ENCODE results near the gene MCRIP2. TPM values are rescaled to one million over a fixed set of nuclear protein-coding genes. Genes with fewer than 3 reads are reported as not detected.
"Not testable (repeated sequence)": the region's sequence is repeated elsewhere in the genome, so short reads cannot be mapped to it uniquely, and the experiment has no call there.

Gene MCRIP2
- total and polyA plus RNA-seq, 9 donors = 7.7 to 18.6 (median 12.5) TPM

GRCh38 chr16:691242-691641 lies 49.6 kb downstream of the MCRIP2 start:
- DNase-seq; H3K27ac ChIP-seq (ENCODE audit: low read length); H3K9me3 ChIP-seq (replicated peaks; ENCODE audit: control insufficient read depth, low read depth, low read length); H3K4me3 ChIP-seq (ENCODE audit: low read length): not testable (repeated sequence)
- peaks cover 14% of the 10 kb centered on the region for H3K36me3 ChIP-seq (ENCODE audit: control insufficient read depth, insufficient read depth, low read length)
- WGBS (ENCODE audit: insufficient coverage) = 82% methylated on average over 10 of the region's 16 CpGs
- H3K27me3 ChIP-seq (ENCODE audit: control insufficient read depth, insufficient read depth, low read length) = peaks cover 53% of the 10 kb centered on the region
- peaks cover 30% of the 10 kb centered on the region for H3K4me1 ChIP-seq (ENCODE audit: control insufficient read depth, insufficient read depth, low read length)

- peaks cover 30% of the 10 kb centered on the region for H3K4me1 ChIP-seq (ENCODE audit: control insufficient read depth, insufficient read depth, low read length)
- H3K27me3 ChIP-seq (ENCODE audit: control insufficient read depth, insufficient read depth, low read length) = peaks cover 62% of the 10 kb centered on the region
- no peaks in the 10 kb centered on the region for H3K9me3 ChIP-seq (replicated peaks; ENCODE audit: control insufficient read depth, low read depth, low read length)
- H3K36me3 ChIP-seq (ENCODE audit: control insufficient read depth, insufficient read depth, low read length) = peaks cover under 1% of the 10 kb centered on the region
- no peak for DNase-seq
- WGBS (ENCODE audit: insufficient coverage) = 90% methylated on average over 2 of the region's 10 CpGs
- H3K27ac ChIP-seq (ENCODE audit: low read length) = no peak overlapping the region
- H3K4me3 ChIP-seq (ENCODE audit: low read length) = no peak overlapping the region
These were observed 50.9 kb downstream of the MCRIP2 start for GRCh38 chr16:692356-693108.

- no peak overlapping the region for H3K4me3 ChIP-seq (ENCODE audit: low read length)
- no peaks in the 10 kb centered on the region for H3K9me3 ChIP-seq (replicated peaks; ENCODE audit: control insufficient read depth, low read depth, low read length)
- no peak overlapping the region for H3K27ac ChIP-seq (ENCODE audit: low read length)
- peaks cover 30% of the 10 kb centered on the region for H3K4me1 ChIP-seq (ENCODE audit: control insufficient read depth, insufficient read depth, low read length)
- no peak for DNase-seq
- peaks cover 67% of the 10 kb centered on the region for H3K27me3 ChIP-seq (ENCODE audit: control insufficient read depth, insufficient read depth, low read length)
- WGBS (ENCODE audit: insufficient coverage) = 21% methylated on average over 17 of the region's 22 CpGs
- no peaks in the 10 kb centered on the region for H3K36me3 ChIP-seq (ENCODE audit: control insufficient read depth, insufficient read depth, low read length)
These were observed 51.7 kb downstream of the MCRIP2 start for GRCh38 chr16:693364-693763.

- under 1% methylated on average over 36 of the region's 37 CpGs for WGBS (ENCODE audit: insufficient coverage)
- H3K27me3 ChIP-seq (ENCODE audit: control insufficient read depth, insufficient read depth, low read length) = peaks cover 68% of the 10 kb centered on the region
- no peak overlapping the region for H3K4me3 ChIP-seq (ENCODE audit: low read length)
- DNase-seq = no peak
- H3K27ac ChIP-seq (ENCODE audit: low read length) = no peak overlapping the region
- peaks cover 30% of the 10 kb centered on the region for H3K4me1 ChIP-seq (ENCODE audit: control insufficient read depth, insufficient read depth, low read length)
- no peaks in the 10 kb centered on the region for H3K36me3 ChIP-seq (ENCODE audit: control insufficient read depth, insufficient read depth, low read length)
- no peaks in the 10 kb centered on the region for H3K9me3 ChIP-seq (replicated peaks; ENCODE audit: control insufficient read depth, low read depth, low read length)
These were observed 52.1 kb downstream of the MCRIP2 start for GRCh38 chr16:693766-694165.

- Histone ChIP-seq H3K4me1 (ENCODE audit: control insufficient read depth, insufficient read depth, low read length) (peaks cover 25% of the 10 kb centered on the region), H3K36me3 (ENCODE audit: control insufficient read depth, insufficient read depth, low read length) (no peaks in the 10 kb centered on the region), H3K27ac (ENCODE audit: low read length) (no peak overlapping the region), H3K9me3 (replicated peaks; ENCODE audit: control insufficient read depth, low read depth, low read length) (no peaks in the 10 kb centered on the region), H3K4me3 (ENCODE audit: low read length) (no peak overlapping the region), H3K27me3 (ENCODE audit: control insufficient read depth, insufficient read depth, low read length) (peaks cover 72% of the 10 kb centered on the region)
- 2% methylated on average over 50 of the region's 64 CpGs for WGBS (ENCODE audit: insufficient coverage)
- DNase-seq = no peak
These were observed 52.7 kb downstream of the MCRIP2 start for GRCh38 chr16:694187-694862.

GRCh38 chr16:694863-695354 lies 53.3 kb downstream of the MCRIP2 start:
- WGBS (ENCODE audit: insufficient coverage) = 1% methylated on average over 25 of the region's 37 CpGs
- Histone ChIP-seq H3K36me3 (ENCODE audit: control insufficient read depth, insufficient read depth, low read length) (no peaks in the 10 kb centered on the region), H3K27ac (ENCODE audit: low read length) (no peak overlapping the region), H3K4me1 (ENCODE audit: control insufficient read depth, insufficient read depth, low read length) (peaks cover 19% of the 10 kb centered on the region), H3K27me3 (ENCODE audit: control insufficient read depth, insufficient read depth, low read length) (peaks cover 78% of the 10 kb centered on the region), H3K4me3 (ENCODE audit: low read length) (no peak overlapping the region), H3K9me3 (replicated peaks; ENCODE audit: control insufficient read depth, low read depth, low read length) (no peaks in the 10 kb centered on the region)
- DNase-seq = no peak

- Histone ChIP-seq H3K27me3 (ENCODE audit: control insufficient read depth, insufficient read depth, low read length) (peaks cover 84% of the 10 kb centered on the region), H3K9me3 (replicated peaks; ENCODE audit: control insufficient read depth, low read depth, low read length) (no peaks in the 10 kb centered on the region), H3K36me3 (ENCODE audit: control insufficient read depth, insufficient read depth, low read length) (no peaks in the 10 kb centered on the region), H3K4me3 (ENCODE audit: low read length) (no peak overlapping the region), H3K27ac (ENCODE audit: low read length) (no peak overlapping the region), H3K4me1 (ENCODE audit: control insufficient read depth, insufficient read depth, low read length) (peaks cover 16% of the 10 kb centered on the region)
- WGBS (ENCODE audit: insufficient coverage) = under 1% methylated on average over 71 of the region's 71 CpGs
- no peak for DNase-seq
These were observed 53.9 kb downstream of the MCRIP2 start for GRCh38 chr16:695355-696089.

Other genes starting within 250 kb of the MCRIP2 start
- gene NME4, start 244.6 kb upstream of the MCRIP2 start, total RNA-seq = 53.5 TPM
- gene NME4, start 244.6 kb upstream of the MCRIP2 start, polyA plus RNA-seq (ENCODE audit: insufficient read depth in 1 of 8, insufficient read length in 8 of 8, low replicate concordance in 1 of 8) = 100 to 1,000 TPM in 3 of 8 donors, 10 to 100 TPM in 5; 70.9 to 115 (median 97.2) TPM
- gene DECR2, start 239.9 kb upstream of the MCRIP2 start, total RNA-seq = 8.4 TPM
- gene DECR2, start 239.9 kb upstream of the MCRIP2 start, polyA plus RNA-seq (ENCODE audit: insufficient read depth in 1 of 8, insufficient read length in 8 of 8, low replicate concordance in 1 of 8) = 10 to 100 TPM in 7 of 8 donors, 1 to 10 TPM in 1; 8.8 to 20.6 (median 13.4) TPM
- gene RAB11FIP3, start 216.2 kb upstream of the MCRIP2 start, total RNA-seq = 13.9 TPM
- gene RAB11FIP3, start 216.2 kb upstream of the MCRIP2 start, polyA plus RNA-seq (ENCODE audit: insufficient read depth in 1 of 8, insufficient read length in 8 of 8, low replicate concordance in 1 of 8) = 10 to 100 TPM; 26.5 to 35.8 (median 29.8) TPM
- 17.2 TPM for gene CAPN15, start 114.1 kb upstream of the MCRIP2 start, total RNA-seq
- 10 to 100 TPM; 20.0 to 36.7 (median 30.5) TPM for gene CAPN15, start 114.1 kb upstream of the MCRIP2 start, polyA plus RNA-seq (ENCODE audit: insufficient read depth in 1 of 8, insufficient read length in 8 of 8, low replicate concordance in 1 of 8)
- 0.13 TPM for gene PRR35, start 81.4 kb upstream of the MCRIP2 start, total RNA-seq
- gene PRR35, start 81.4 kb upstream of the MCRIP2 start, polyA plus RNA-seq (ENCODE audit: insufficient read depth in 1 of 8, insufficient read length in 8 of 8, low replicate concordance in 1 of 8) = under 1 TPM in 7 of 8 donors, not detected in 1; 0.07 to 0.30 (median 0.13) TPM
- gene NHLRC4, start 74.8 kb upstream of the MCRIP2 start, total RNA-seq = 1.5 TPM
- gene NHLRC4, start 74.8 kb upstream of the MCRIP2 start, polyA plus RNA-seq (ENCODE audit: insufficient read depth in 1 of 8, insufficient read length in 8 of 8, low replicate concordance in 1 of 8) = 1 to 10 TPM; 1.3 to 1.8 (median 1.5) TPM
- 12.2 TPM for gene PIGQ, start 71.9 kb upstream of the MCRIP2 start, total RNA-seq
- gene PIGQ, start 71.9 kb upstream of the MCRIP2 start, polyA plus RNA-seq (ENCODE audit: insufficient read depth in 1 of 8, insufficient read length in 8 of 8, low replicate concordance in 1 of 8) = 10 to 100 TPM; 14.1 to 23.2 (median 19.2) TPM
- 9.4 TPM for gene RAB40C, start 51.8 kb upstream of the MCRIP2 start, total RNA-seq
- 10 to 100 TPM; 10.3 to 15.4 (median 13.2) TPM for gene RAB40C, start 51.8 kb upstream of the MCRIP2 start, polyA plus RNA-seq (ENCODE audit: insufficient read depth in 1 of 8, insufficient read length in 8 of 8, low replicate concordance in 1 of 8)
- gene WFIKKN1, start 10.8 kb upstream of the MCRIP2 start, total RNA-seq = 0.22 TPM
- gene WFIKKN1, start 10.8 kb upstream of the MCRIP2 start, polyA plus RNA-seq (ENCODE audit: insufficient read depth in 1 of 8, insufficient read length in 8 of 8, low replicate concordance in 1 of 8) = under 1 TPM; 0.12 to 0.82 (median 0.39) TPM
- gene METTL26, start 5.5 kb upstream of the MCRIP2 start, total RNA-seq = 47.9 TPM
- gene METTL26, start 5.5 kb upstream of the MCRIP2 start, polyA plus RNA-seq (ENCODE audit: insufficient read depth in 1 of 8, insufficient read length in 8 of 8, low replicate concordance in 1 of 8) = 10 to 100 TPM; 39.3 to 59.1 (median 42.5) TPM
- gene WDR90, start 7.5 kb downstream of the MCRIP2 start, total RNA-seq = 12.3 TPM
- 10 to 100 TPM; 10.6 to 30.5 (median 20.3) TPM for gene WDR90, start 7.5 kb downstream of the MCRIP2 start, polyA plus RNA-seq (ENCODE audit: insufficient read depth in 1 of 8, insufficient read length in 8 of 8, low replicate concordance in 1 of 8)
- 31.6 TPM for gene RHOT2, start 26.3 kb downstream of the MCRIP2 start, total RNA-seq
- 10 to 100 TPM; 45.1 to 88.7 (median 66.5) TPM for gene RHOT2, start 26.3 kb downstream of the MCRIP2 start, polyA plus RNA-seq (ENCODE audit: insufficient read depth in 1 of 8, insufficient read length in 8 of 8, low replicate concordance in 1 of 8)
- gene RHBDL1, start 33.8 kb downstream of the MCRIP2 start, total RNA-seq = 1.3 TPM
- 1 to 10 TPM in 6 of 8 donors, under 1 TPM in 2; 0.84 to 2.6 (median 1.7) TPM for gene RHBDL1, start 33.8 kb downstream of the MCRIP2 start, polyA plus RNA-seq (ENCODE audit: insufficient read depth in 1 of 8, insufficient read length in 8 of 8, low replicate concordance in 1 of 8)
- gene STUB1, start 38.6 kb downstream of the MCRIP2 start, total RNA-seq = 70.7 TPM
- gene STUB1, start 38.6 kb downstream of the MCRIP2 start, polyA plus RNA-seq (ENCODE audit: insufficient read depth in 1 of 8, insufficient read length in 8 of 8, low replicate concordance in 1 of 8) = 100 to 1,000 TPM in 4 of 8 donors, 10 to 100 TPM in 4; 93.9 to 115 (median 100) TPM
- 20.7 TPM for gene JMJD8, start 42.5 kb downstream of the MCRIP2 start, total RNA-seq
- gene JMJD8, start 42.5 kb downstream of the MCRIP2 start, polyA plus RNA-seq (ENCODE audit: insufficient read depth in 1 of 8, insufficient read length in 8 of 8, low replicate concordance in 1 of 8) = 10 to 100 TPM; 27.3 to 40.2 (median 34.5) TPM
- 2.0 TPM for gene WDR24, start 48.6 kb downstream of the MCRIP2 start, total RNA-seq
- gene WDR24, start 48.6 kb downstream of the MCRIP2 start, polyA plus RNA-seq (ENCODE audit: insufficient read depth in 1 of 8, insufficient read length in 8 of 8, low replicate concordance in 1 of 8) = 10 to 100 TPM in 1 of 8 donors, 1 to 10 TPM in 7; 7.1 to 10.5 (median 8.9) TPM
- gene FBXL16, start 64.0 kb downstream of the MCRIP2 start, total RNA-seq = not detected
- gene FBXL16, start 64.0 kb downstream of the MCRIP2 start, polyA plus RNA-seq (ENCODE audit: insufficient read depth in 1 of 8, insufficient read length in 8 of 8, low replicate concordance in 1 of 8) = under 1 TPM; 0.18 to 0.87 (median 0.42) TPM
- gene METRN, start 73.3 kb downstream of the MCRIP2 start, total RNA-seq = 35.6 TPM
- gene METRN, start 73.3 kb downstream of the MCRIP2 start, polyA plus RNA-seq (ENCODE audit: insufficient read depth in 1 of 8, insufficient read length in 8 of 8, low replicate concordance in 1 of 8) = 10 to 100 TPM; 33.3 to 49.6 (median 34.9) TPM
- gene ANTKMT, start 79.3 kb downstream of the MCRIP2 start, total RNA-seq = 29.8 TPM
- gene ANTKMT, start 79.3 kb downstream of the MCRIP2 start, polyA plus RNA-seq (ENCODE audit: insufficient read depth in 1 of 8, insufficient read length in 8 of 8, low replicate concordance in 1 of 8) = 10 to 100 TPM; 14.1 to 22.8 (median 16.0) TPM
- gene CCDC78, start 84.6 kb downstream of the MCRIP2 start, total RNA-seq = 0.18 TPM
- gene CCDC78, start 84.6 kb downstream of the MCRIP2 start, polyA plus RNA-seq (ENCODE audit: insufficient read depth in 1 of 8, insufficient read length in 8 of 8, low replicate concordance in 1 of 8) = 1 to 10 TPM in 7 of 8 donors, under 1 TPM in 1; 0.77 to 2.1 (median 1.3) TPM
- 1.7 TPM for gene HAGHL, start 85.3 kb downstream of the MCRIP2 start, total RNA-seq
- gene HAGHL, start 85.3 kb downstream of the MCRIP2 start, polyA plus RNA-seq (ENCODE audit: insufficient read depth in 1 of 8, insufficient read length in 8 of 8, low replicate concordance in 1 of 8) = 1 to 10 TPM; 1.8 to 4.7 (median 2.9) TPM
- 18.3 TPM for gene CIAO3, start 99.2 kb downstream of the MCRIP2 start, total RNA-seq
- 10 to 100 TPM; 14.3 to 19.6 (median 17.5) TPM for gene CIAO3, start 99.2 kb downstream of the MCRIP2 start, polyA plus RNA-seq (ENCODE audit: insufficient read depth in 1 of 8, insufficient read length in 8 of 8, low replicate concordance in 1 of 8)
- gene MSLN, start 118.9 kb downstream of the MCRIP2 start, total RNA-seq = 0.31 TPM
- gene MSLN, start 118.9 kb downstream of the MCRIP2 start, polyA plus RNA-seq (ENCODE audit: insufficient read depth in 1 of 8, insufficient read length in 8 of 8, low replicate concordance in 1 of 8) = 1 to 10 TPM in 4 of 8 donors, under 1 TPM in 4; 0.23 to 6.9 (median 0.93) TPM
- 9.4 TPM for gene RPUSD1, start 146.6 kb downstream of the MCRIP2 start, total RNA-seq
- 10 to 100 TPM; 10.0 to 13.9 (median 12.0) TPM for gene RPUSD1, start 146.6 kb downstream of the MCRIP2 start, polyA plus RNA-seq (ENCODE audit: insufficient read depth in 1 of 8, insufficient read length in 8 of 8, low replicate concordance in 1 of 8)
- 14.5 TPM for gene CHTF18, start 146.8 kb downstream of the MCRIP2 start, total RNA-seq
- gene CHTF18, start 146.8 kb downstream of the MCRIP2 start, polyA plus RNA-seq (ENCODE audit: insufficient read depth in 1 of 8, insufficient read length in 8 of 8, low replicate concordance in 1 of 8) = 10 to 100 TPM; 11.5 to 27.1 (median 18.0) TPM
- not detected for gene GNG13, start 158.9 kb downstream of the MCRIP2 start, total RNA-seq
- under 1 TPM in 1 of 8 donors, not detected in 7; 0.20 TPM for gene GNG13, start 158.9 kb downstream of the MCRIP2 start, polyA plus RNA-seq (ENCODE audit: insufficient read depth in 1 of 8, insufficient read length in 8 of 8, low replicate concordance in 1 of 8)

Data from muscle of leg (tissue), 11 donors.